Measurements from ENCODE around the gene PTPRD.
A peak's percentile ranks its signal among the peaks of the same experiment; 100 is the strongest.

The PTPRD gene

DNA sequence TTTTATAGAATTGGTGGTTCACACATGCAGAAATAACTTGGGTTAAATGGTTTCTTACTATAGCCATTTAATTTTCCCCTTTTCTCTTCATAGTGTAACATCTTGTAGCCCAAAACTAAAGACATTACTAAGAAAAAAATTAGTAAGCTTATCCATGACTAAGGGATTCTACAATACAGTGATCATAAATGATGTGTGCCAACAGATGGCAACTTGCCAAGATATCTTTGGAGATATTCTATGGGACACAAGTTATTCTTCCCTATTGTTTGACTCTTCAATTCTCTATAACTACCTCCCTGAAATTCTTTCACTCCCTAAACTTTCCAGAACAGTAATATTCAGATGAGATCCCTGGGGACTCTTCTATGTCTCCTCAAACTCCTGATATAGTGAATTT is 580.6 kb downstream of the PTPRD start:
- DNase-seq (ENCODE audit: insufficient read length, low spot score) = no peak
- FAIRE-seq = no peak
- TF ChIP-seq, protein P1, sequence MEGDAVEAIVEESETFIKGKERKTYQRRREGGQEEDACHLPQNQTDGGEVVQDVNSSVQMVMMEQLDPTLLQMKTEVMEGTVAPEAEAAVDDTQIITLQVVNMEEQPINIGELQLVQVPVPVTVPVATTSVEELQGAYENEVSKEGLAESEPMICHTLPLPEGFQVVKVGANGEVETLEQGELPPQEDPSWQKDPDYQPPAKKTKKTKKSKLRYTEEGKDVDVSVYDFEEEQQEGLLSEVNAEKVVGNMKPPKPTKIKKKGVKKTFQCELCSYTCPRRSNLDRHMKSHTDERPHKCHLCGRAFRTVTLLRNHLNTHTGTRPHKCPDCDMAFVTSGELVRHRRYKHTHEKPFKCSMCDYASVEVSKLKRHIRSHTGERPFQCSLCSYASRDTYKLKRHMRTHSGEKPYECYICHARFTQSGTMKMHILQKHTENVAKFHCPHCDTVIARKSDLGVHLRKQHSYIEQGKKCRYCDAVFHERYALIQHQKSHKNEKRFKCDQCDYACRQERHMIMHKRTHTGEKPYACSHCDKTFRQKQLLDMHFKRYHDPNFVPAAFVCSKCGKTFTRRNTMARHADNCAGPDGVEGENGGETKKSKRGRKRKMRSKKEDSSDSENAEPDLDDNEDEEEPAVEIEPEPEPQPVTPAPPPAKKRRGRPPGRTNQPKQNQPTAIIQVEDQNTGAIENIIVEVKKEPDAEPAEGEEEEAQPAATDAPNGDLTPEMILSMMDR (IDR thresholded peaks at IDR 0.05; ENCODE audit: insufficient read depth, missing control alignments) = no peak

- FAIRE-seq (no peak), DNase-seq (ENCODE audit: insufficient read length, low spot score) (no peak)
- TF ChIP-seq, protein P1 (IDR thresholded peaks at IDR 0.05; ENCODE audit: insufficient read depth, missing control alignments) = peak; percentile 20
Measured at GRCh38 chr9:10026443-10026984, 586.3 kb downstream of the PTPRD start.

- TF ChIP-seq, protein P1 (IDR thresholded peaks at IDR 0.05; ENCODE audit: insufficient read depth, missing control alignments) = no peak
- no peak for FAIRE-seq
- DNase-seq (ENCODE audit: insufficient read length, low spot score) = no peak
Measured at GRCh38 chr9:10015755-10016154, 597.0 kb downstream of the PTPRD start.

DNA sequence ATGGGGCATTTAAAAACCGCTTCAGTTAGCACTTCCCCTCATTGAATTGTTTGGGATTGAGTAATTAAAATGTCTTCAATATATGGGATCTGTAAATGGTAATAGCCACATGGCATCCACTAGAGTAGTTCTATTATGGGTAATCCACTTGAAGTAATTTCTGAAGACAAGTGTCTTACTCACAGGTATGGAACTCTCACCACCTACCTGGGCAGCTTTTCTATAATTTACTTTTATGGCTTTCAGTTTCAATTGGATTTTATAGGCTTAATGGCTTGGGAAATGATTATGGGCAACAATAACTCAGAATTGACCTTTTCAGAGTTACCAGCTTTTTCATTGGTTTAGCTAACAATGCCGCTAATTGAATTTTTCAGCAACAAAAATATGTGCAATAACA is 597.9 kb downstream of the PTPRD start:
- TF ChIP-seq, protein P1 (IDR thresholded peaks at IDR 0.05; ENCODE audit: insufficient read depth, missing control alignments) = no peak
- DNase-seq (ENCODE audit: insufficient read length, low spot score) (no peak), FAIRE-seq (no peak)

- TF ChIP-seq, protein P1 (IDR thresholded peaks at IDR 0.05; ENCODE audit: insufficient read depth, missing control alignments) = no peak
- DNase-seq (ENCODE audit: insufficient read length, low spot score) = no peak
- FAIRE-seq = no peak
Measured at GRCh38 chr9:10009401-10009800, 603.4 kb downstream of the PTPRD start.

DNA sequence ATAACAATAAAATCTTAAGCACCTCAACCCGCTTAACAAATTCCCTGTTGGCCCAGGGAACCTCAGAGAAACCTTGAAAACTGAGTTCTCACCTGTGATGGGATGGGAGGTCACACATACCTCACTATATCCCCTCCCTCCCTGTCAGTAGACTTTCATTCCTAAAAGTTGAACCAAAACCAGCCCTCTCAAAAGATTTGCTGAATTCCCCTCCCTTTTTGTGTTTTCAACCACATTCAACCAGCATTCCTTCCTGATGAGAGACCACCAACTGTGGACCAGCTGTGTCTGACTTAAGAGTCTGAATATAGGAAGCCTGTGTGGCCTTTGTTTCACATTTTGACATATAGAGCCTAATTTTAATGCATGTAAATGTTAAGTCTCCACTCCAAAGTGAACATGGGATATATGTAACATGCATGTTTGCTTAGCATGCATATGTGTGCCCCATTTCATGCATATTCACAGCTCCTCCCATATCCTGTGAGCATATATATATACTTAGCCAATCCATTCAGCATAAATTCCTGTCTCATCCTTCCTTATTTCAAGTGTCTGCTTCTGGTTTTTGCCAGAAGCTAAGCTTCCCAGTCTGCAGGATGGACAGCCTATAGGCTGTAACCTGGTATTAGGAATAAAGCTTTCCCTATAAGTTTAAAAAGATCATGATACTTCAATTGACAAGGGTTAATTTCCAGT is 604.6 kb downstream of the PTPRD start:
- DNase-seq (ENCODE audit: insufficient read length, low spot score) (no peak), FAIRE-seq (no peak)
- TF ChIP-seq, protein P1 (IDR thresholded peaks at IDR 0.05; ENCODE audit: insufficient read depth, missing control alignments) = no peak

DNA sequence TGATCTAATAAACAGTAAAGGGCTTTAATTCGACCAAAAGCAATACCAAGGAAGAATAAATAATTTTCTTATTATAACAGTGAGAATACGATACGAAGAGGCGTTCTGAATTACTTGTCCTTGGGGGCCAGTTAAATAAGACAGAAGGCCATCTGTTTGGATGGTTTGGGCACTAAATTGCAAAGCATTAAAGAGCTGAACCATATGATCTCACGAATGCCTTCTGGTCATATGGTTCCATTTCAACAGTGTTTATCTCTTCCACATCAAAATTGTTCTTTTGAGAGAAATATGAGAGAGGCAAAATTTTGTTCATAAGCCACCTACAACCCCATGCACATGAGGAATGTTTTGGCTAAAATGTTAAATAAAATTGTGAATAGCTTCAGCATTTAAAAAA is 605.4 kb downstream of the PTPRD start:
- DNase-seq (ENCODE audit: insufficient read length, low spot score) (no peak), FAIRE-seq (no peak)
- TF ChIP-seq, protein P1 (IDR thresholded peaks at IDR 0.05; ENCODE audit: insufficient read depth, missing control alignments) = no peak
